OCI-LY3 (cell line): ENCODE data around the gene ARHGEF39.

Experiments used
- H2AFZ ChIP-seq: fragments of 200-600, 300-600 bp; shearing (Covaris generic); 2 replicates; pipeline ENCODE4 v1.6.0; 2014; ENCODE audit warnings: antibody characterized with exemption, low read depth, low read length
- H3K27ac ChIP-seq: fragments of 200-600, 300-600 bp; sonication (generic); 2 replicates; pipeline ENCODE4 v1.5.1; 2014; ENCODE audit warnings: mild to moderate bottlenecking, low read length, moderate library complexity, mixed read lengths
- H3K27me3 ChIP-seq: fragments of 200-600, 300-600 bp; sonication (generic); 2 replicates; pipeline ENCODE4 v1.6.1; 2014; ENCODE audit warnings: low read depth, low read length, mixed read lengths
- H3K36me3 ChIP-seq: fragments of 200-600, 300-600 bp; sonication (generic); replicated peaks from 2 replicates; pipeline ENCODE3; 2014; ENCODE audit warnings: low read depth, low read length, mixed read lengths
- H3K4me1 ChIP-seq: fragments of 300-600, 200-600 bp; sonication (generic); 2 replicates; pipeline ENCODE4 v1.6.1; 2014; ENCODE audit warnings: low read length, mixed read lengths
- H3K4me2 ChIP-seq: fragments of 200-600, 300-600 bp; sonication (generic); 2 replicates; pipeline ENCODE4 v1.6.1; 2014; ENCODE audit warnings: low read length, mixed read lengths
- H3K4me3 ChIP-seq: fragments of 300-600, 200-600 bp; sonication (generic); 2 replicates; pipeline ENCODE4 v1.5.1; 2014; ENCODE audit warnings: antibody characterized with exemption, mild to moderate bottlenecking, low read length, moderate library complexity
- H3K79me2 ChIP-seq: fragments of 300-600, 200-600 bp; shearing (Covaris generic); 2 replicates; pipeline ENCODE4 v1.6.1; 2014; ENCODE audit warnings: mild to moderate bottlenecking, low read length, mixed read lengths
- H3K9ac ChIP-seq: fragments of 300-600, 200-600 bp; shearing (Covaris generic); 2 replicates; pipeline ENCODE4 v1.6.0; 2014; ENCODE audit warnings: mild to moderate bottlenecking, low read length, moderate library complexity
- H3K9me3 ChIP-seq: fragments of 200-600, 300-600 bp; shearing (Covaris generic); 2 replicates; pipeline ENCODE4 v1.6.1; 2014; ENCODE audit warnings: low read length, mixed read lengths; ENCODE audit not compliant: insufficient read depth
- H4K20me1 ChIP-seq: fragments of 200-600, 300-600 bp; sonication (generic); 2 replicates; pipeline ENCODE4 v1.6.1; 2016; ENCODE audit warnings: low read length, mixed read lengths; ENCODE audit not compliant: insufficient read depth
- CTCF ChIP-seq: fragments of 200-600, 300-600 bp; sonication (generic); IDR thresholded peaks from 2 replicates; pipeline ENCODE4 v1.5.1; 2014; ENCODE audit warnings: antibody characterized with exemption, low read length, low read depth
- EZH2phosphoT487 ChIP-seq: fragments of 200-600 bp; shearing (Covaris generic); IDR thresholded peaks from 2 replicates; pipeline ENCODE4 v1.6.1; 2018; ENCODE audit warnings: antibody characterized with exemption, mixed run types, low read depth

ARHGEF39 gene

GRCh38 chr9:35656348-35656747 lies 8.6 kb downstream of the ARHGEF39 start:
- Histone ChIP-seq H3K36me3 (peaks cover 12% of the 10 kb centered on the region), H3K4me1 (peaks cover 27% of the 10 kb centered on the region), H3K79me2 (peaks cover 10% of the 10 kb centered on the region), H2AFZ (no peak overlapping the region), H3K9ac (no peak overlapping the region), H3K27me3 (no peaks in the 10 kb centered on the region), H3K4me3 (no peak overlapping the region), H3K9me3 (no peaks in the 10 kb centered on the region), H4K20me1 (no peaks in the 10 kb centered on the region), H3K4me2 (peak overlapping the region; percentile 98; the same call in 1 of the 2 replicates), H3K27ac (no peak overlapping the region)
- TF ChIP-seq EZH2phosphoT487: no peak
- TF ChIP-seq CTCF: no peak

GRCh38 chr9:35653611-35654010 lies 11.4 kb downstream of the ARHGEF39 start:
- Histone ChIP-seq H3K4me1 (peaks cover 46% of the 10 kb centered on the region), H3K4me2 (no peak overlapping the region), H2AFZ (no peak overlapping the region), H3K27me3 (no peaks in the 10 kb centered on the region), H4K20me1 (no peaks in the 10 kb centered on the region), H3K4me3 (no peak overlapping the region), H3K36me3 (no peaks in the 10 kb centered on the region), H3K9ac (no peak overlapping the region), H3K79me2 (peaks cover 11% of the 10 kb centered on the region), H3K9me3 (no peaks in the 10 kb centered on the region), H3K27ac (no peak overlapping the region)
- no peak for TF ChIP-seq EZH2phosphoT487

DNA sequence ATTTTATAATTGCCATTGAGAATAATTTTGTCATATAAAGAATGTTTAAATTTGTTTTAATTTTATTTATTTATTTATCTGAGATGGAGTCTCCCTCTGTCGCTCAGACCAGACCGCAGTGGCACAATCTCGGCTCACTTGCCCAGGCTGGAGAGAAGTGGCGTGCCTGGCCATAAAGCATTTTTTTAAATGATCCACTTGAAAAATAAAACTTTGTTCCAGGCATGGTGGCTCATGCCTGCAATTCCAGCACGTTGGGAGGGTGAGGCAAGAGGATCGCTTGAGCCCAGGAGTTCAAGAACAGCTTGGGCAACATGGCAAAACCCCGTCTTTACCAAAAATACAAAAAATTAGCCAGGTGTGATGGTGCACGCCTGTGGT lies 12.2 kb downstream of the ARHGEF39 start:
- H4K20me1 ChIP-seq: no peaks in the 10 kb centered on the region
- H3K4me2 ChIP-seq: no peak overlapping the region
- H2AFZ ChIP-seq: no peak overlapping the region
- H3K79me2 ChIP-seq: peaks cover 10% of the 10 kb centered on the region
- no peaks in the 10 kb centered on the region for H3K36me3 ChIP-seq
- peaks cover 54% of the 10 kb centered on the region for H3K4me1 ChIP-seq
- H3K4me3 ChIP-seq: no peak overlapping the region
- no peak overlapping the region for H3K9ac ChIP-seq
- TF ChIP-seq CTCF (no peak), EZH2phosphoT487 (no peak)
- H3K27ac ChIP-seq: no peak overlapping the region
- H3K27me3 ChIP-seq: no peaks in the 10 kb centered on the region
- H3K9me3 ChIP-seq: no peaks in the 10 kb centered on the region

DNA sequence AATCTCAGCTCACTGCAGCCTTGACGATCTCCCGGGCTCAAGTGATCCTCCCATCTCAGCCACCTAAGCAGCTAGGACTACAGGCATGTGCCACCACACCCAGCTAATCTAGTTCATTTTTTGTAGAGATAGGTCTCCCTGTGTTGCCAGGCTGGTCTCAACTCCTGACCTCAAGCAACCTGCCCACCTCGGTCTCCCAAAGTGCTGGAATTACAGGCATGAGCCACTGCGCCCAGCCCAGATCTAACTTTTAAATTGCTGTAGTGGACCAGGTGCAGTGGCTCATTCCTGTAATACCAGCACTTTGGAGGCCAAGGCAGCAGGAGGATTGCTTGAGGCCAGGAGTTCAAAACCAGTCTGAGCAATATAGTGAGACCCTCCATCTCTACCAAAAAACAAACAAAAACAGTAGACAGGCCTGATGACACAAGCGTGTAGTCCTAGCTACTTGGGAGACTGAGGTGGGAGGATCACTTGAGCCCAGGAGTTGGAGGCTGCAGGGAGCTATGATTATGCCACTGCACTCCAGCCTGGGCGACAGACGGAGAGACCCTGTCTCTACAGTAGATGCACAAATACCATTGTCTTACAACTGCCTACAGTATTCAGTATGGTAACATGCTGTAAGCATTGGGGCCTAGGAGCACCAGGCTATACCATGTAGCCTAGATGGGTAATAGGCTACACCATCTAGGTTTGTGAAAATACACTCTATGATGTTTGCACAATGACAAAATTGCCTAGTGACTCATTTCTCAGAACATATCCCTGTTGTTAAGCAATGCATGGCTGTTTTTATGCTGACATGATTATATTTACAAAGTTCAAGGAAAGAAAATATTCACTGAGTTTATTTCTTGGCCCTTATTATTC lies 12.8 kb downstream of the ARHGEF39 start:
- no peaks in the 10 kb centered on the region for H4K20me1 ChIP-seq
- no peaks in the 10 kb centered on the region for H3K27me3 ChIP-seq
- H3K27ac ChIP-seq: no peak overlapping the region
- TF ChIP-seq CTCF (no peak), EZH2phosphoT487 (no peak)
- H3K4me2 ChIP-seq: peak overlapping the region; percentile 6; the same call in 1 of the 2 replicates
- peaks cover 10% of the 10 kb centered on the region for H3K79me2 ChIP-seq
- H3K9me3 ChIP-seq: no peaks in the 10 kb centered on the region
- H2AFZ ChIP-seq: no peak overlapping the region
- H3K36me3 ChIP-seq: no peaks in the 10 kb centered on the region
- H3K9ac ChIP-seq: no peak overlapping the region
- H3K4me3 ChIP-seq: no peak overlapping the region
- peaks cover 56% of the 10 kb centered on the region for H3K4me1 ChIP-seq
